LHCN-M2 (cell line): ENCODE results near the gene MYT1. TPM values are rescaled to one million over a fixed set of nuclear protein-coding genes. Genes with fewer than 3 reads are reported as not detected.

Source experiments
- DNase-seq: peaks from one replicate; pipeline ENCODE4 v3.0.0-alpha.2; 2012; ENCODE audit warnings: low read depth
- total RNA-seq: library from RNA; depleted of rRNA; stranded (reverse); fragments of >200 nt; gene quantifications from 2 replicates; pipeline ENCODE4 v1.2.3, GENCODE V29; 2014

The MYT1 gene
- total RNA-seq, 1 experiment from 2014 or later, result not detected

DNA sequence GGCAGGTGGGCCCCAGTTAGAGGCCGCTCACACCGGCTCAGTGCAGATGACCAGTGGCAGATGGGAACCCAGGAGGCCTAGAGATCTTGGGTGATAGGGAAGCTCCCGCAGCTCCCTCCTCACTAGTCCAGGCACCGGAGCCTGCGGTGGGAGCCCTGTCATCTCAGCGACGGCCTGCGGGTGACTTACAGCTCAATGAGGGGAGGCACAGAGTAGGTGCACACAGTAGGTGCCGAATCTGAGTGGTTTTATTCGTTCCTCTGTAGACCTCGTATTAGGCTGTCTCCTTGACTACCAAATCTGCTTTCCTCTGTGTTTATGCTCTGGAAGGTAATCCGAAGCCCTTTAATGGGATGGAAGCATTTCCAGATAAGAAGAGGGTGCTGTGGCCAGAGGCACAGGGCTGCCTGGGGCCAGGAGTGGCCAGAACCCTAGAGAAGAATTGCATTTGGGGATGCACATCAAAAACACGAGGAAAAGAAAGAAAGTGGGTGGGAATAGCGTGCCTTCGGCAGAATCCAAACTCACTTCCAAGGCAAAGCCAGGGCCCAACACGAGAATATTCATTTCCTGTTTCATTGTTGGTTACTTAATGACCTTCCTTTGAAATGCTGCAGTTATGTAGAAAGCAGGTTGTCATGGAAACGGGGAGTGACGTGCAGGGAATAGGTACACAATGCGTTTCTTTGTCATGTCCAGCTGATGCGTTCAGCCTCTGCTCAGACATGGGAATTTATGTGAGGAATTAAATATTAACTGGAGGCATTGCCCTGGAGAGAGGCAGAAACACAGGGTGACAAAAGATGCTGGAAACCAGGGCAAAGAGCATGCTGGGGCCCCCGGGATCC is 24.7 kb downstream of the MYT1 start:
- peak; percentile 24 for DNase-seq

DNA sequence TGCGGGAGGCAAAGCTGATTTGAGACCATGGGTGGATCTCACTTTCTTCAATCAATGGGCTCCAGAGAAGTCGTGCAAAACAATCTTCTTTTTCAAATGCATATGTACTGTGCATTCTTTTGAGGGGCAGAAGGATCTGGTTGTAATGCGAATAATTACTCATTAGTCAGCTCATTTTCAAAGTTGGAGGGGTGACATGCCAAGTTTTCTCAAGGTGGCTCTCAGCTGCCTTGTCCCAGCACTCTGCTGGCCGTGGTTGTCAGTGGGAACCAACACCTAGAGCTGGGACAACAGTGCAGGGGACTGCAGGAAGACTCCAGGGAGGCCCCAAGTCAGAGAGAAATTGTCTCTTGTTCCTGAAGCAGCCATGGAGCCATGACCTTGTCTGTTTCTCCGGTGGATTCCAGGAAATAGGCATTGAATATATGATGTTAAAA is 25.3 kb downstream of the MYT1 start:
- no peak for DNase-seq

DNA sequence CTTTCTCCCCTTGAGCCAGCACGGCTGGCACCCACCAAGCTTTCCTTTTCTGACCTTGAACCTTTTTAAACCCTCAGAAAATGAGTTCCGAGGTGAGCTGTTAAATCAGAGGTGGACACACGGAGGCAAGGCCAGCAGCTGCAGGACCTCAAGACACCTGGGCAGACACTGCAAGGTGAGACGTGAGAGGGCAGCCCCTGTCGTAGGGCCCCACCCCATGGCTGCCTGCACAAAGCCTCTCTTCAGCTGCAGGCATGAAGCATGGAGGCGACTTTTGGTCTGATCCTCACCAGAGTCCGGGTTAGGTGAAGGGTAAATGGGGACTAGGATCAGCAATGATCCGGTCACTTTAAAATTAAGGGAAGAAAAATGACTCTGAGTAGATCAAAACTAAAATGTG is 25.7 kb downstream of the MYT1 start:
- DNase-seq, result no peak

- no peak for DNase-seq
Measured at GRCh38 chr20:64191002-64191401, 26.8 kb downstream of the MYT1 start.

GRCh38 chr20:64192406-64192805 is 28.2 kb downstream of the MYT1 start:
- DNase-seq, result no peak

DNA sequence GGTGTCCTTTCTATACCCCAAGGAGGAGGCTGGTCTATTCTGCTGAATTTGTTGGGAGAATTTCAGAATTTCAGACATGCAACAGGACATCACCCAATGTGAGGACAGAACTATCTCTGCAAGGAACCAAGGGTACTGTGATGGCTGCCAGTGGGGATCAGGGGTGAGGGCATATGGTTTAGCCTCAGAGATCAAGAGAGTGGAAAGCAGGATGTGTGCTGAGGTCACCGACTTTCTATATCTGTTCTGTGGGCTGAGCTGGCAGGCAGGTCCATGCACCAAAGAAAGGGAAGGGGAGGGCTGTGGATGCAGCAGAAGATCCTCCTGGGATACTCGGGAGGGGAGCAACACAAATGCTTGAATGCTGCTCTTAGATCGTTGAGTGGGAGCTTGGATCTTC is 28.8 kb downstream of the MYT1 start:
- DNase-seq, result no peak

- DNase-seq, result no peak
Measured at GRCh38 chr20:64194269-64194668, 30.0 kb downstream of the MYT1 start.

DNA sequence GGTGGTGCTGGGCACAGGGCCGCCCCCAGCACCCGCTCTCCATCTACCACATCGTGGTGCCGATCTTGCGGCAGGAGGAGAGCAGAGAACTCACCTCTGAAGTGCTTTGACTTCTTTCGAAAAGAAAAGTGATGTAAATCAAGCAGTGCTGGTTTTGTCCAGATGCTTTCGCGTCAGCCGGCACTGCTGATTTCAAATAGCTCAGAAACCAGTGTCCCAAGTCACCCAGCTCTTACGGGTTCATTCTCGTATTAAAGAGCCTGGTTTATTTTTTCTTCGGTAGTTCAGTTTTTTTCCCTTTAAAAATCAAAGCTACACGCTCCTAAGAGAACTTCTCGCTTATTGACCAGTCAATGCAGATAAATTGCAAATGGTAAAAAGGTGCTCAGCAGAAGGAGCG is 32.1 kb downstream of the MYT1 start:
- no peak for DNase-seq

GRCh38 chr20:64196847-64197306 is 32.6 kb downstream of the MYT1 start:
- DNase-seq, result no peak

DNA sequence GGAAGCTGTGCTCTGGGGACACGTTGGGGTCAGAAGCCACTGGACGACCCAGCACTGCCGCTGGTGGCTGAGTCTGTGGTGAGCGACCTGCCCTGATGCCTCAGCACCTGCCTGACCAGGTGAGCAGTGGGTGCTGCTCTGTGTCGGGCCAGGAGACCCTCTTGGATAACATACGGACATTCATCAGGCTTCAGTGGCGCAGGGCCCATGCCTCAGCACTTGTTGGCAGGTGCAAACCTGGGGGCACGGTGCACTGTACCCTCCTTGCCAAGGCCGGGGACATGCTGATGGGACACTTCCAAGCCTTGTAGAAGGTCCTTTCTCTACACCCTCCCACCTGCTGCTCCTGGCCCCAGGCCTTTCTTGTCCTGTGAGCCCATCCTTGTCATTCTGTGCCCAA is 34.1 kb downstream of the MYT1 start:
- no peak for DNase-seq

DNA sequence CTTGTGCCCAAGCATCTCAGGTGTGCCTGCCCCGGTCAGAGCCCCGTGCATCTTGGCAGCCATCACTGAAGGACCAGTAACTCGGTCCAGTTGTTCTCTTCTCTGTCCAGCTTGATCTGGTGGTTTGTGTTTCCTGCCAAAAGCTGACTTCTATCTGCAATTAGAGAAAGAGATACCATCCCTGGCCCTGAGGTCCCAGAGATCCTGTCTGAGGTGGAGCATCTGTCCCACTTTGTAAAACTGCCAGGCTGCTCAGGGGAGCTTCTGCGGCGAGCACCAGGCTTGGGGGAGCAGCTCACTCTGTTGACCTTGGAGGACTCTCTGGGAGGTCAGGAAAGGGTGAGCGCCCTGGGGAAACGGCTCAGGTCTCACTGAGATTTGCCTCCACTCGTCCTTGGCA is 35.1 kb downstream of the MYT1 start:
- no peak for DNase-seq

GRCh38 chr20:64200740-64201139 is 36.5 kb downstream of the MYT1 start:
- DNase-seq, result no peak

DNA sequence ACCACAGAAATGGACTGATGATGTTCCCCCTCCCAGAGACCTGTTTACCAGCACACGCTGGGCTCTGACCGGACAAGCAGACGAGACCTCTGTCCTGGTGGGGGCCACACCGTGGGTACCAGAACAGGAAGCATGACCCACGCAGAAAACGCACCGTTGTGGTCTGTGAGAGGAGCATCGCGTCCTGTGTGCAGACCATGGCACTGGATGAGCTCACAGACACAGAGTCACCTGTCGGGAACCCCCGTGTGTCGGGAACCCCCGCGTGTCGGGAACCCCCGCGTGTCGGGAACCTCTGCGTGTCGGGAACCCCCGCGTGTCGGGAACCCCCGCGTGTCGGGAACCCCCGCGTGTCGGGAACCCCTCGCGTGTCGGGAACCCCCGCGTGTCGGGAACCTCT is 37.4 kb downstream of the MYT1 start:
- no peak for DNase-seq

- DNase-seq, result no peak
Measured at GRCh38 chr20:64203037-64203777, 39.0 kb downstream of the MYT1 start.

DNA sequence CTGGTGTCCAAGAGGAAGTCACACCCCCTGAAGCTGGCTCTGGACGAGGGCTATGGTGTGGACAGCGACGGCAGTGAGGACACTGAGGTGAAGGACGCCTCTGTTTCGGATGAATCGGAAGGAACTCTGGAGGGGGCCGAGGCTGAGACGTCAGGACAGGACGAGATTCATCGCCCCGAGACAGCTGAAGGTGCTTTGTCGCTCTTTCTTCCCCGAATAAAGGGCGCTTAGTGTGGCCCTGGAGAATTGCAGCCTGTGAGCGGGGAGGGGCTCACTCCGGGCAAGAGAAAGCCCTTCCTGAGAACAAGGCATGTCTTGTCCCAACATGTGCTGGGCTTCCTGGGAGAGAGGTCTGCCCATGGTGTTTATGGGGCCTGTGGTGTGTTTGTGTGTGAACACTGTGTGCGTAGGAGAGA is 41.4 kb downstream of the MYT1 start:
- no peak for DNase-seq

GRCh38 chr20:64206614-64207013 is 42.4 kb downstream of the MYT1 start:
- no peak for DNase-seq

DNA sequence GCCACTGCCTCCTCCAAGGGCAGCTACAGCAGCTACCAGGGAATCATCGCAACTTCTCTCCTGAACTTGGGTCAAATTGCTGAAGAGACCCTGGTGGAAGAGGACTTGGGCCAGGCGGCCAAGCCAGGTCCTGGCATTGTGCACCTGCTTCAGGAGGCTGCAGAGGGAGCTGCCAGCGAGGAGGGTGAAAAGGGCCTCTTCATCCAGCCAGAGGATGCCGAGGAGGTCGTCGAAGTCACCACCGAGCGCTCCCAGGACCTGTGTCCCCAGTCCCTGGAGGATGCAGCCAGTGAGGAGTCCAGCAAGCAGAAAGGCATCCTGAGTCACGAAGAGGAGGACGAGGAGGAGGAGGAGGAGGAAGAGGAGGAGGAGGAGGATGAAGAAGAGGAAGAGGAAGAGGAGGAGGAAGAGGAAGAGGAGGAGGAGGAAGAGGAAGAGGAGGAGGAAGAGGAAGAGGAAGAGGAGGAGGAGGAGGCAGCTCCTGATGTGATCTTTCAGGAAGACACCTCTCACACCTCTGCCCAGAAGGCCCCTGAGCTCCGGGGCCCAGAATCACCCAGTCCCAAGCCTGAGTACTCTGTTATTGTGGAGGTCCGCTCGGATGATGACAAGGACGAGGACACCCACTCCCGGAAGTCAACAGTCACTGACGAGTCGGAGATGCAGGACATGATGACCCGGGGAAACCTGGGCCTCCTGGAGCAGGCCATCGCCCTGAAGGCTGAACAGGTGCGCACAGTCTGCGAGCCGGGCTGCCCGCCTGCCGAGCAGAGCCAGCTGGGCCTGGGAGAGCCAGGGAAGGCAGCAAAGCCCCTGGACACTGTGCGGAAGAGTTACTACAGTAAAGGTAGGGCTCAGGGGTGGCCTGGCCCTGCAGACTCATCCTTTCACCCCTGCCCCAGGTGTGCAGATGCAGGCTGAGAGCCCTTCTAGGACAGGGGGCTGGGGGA is 43.7 kb downstream of the MYT1 start:
- no peak for DNase-seq

GRCh38 chr20:64209148-64209547 is 44.9 kb downstream of the MYT1 start:
- no peak for DNase-seq

- no peak for DNase-seq
Measured at GRCh38 chr20:64210656-64211369, 46.6 kb downstream of the MYT1 start.

GRCh38 chr20:64211874-64212658 is 47.8 kb downstream of the MYT1 start:
- no peak for DNase-seq
